Endothelial cell of umbilical vein (primary cell): ENCODE data around the gene PPM1E.

Source experiments
- CTCF ChIP-seq, 2 donors: IDR thresholded peaks; 1 replicate in 1 of 2; 2 replicates in 1 of 2; pipeline ENCODE4 v1.5.1; 2011; ENCODE audit warnings: low read length in 2 of 2, mild to moderate bottlenecking in 2 of 2, moderate library complexity in 2 of 2, control low read depth in 1 of 2, inconsistent platforms in 1 of 2, low read depth in 1 of 2; ENCODE audit not compliant: insufficient read depth in 1 of 2; ENCODE audit errors: extremely low read depth in 1 of 2
- MAX ChIP-seq: IDR thresholded peaks from 2 replicates; pipeline ENCODE4 v1.6.1; 2011; ENCODE audit not compliant: insufficient read depth, insufficient read length
- MYC ChIP-seq: IDR thresholded peaks from one replicate; pipeline ENCODE4 v1.6.1; 2011; ENCODE audit warnings: mild to moderate bottlenecking, low read depth, low read length
- POLR2A ChIP-seq: IDR thresholded peaks from 2 replicates; pipeline ENCODE4 v1.6.1; 2012; ENCODE audit warnings: low read depth, mild to moderate bottlenecking, control low read depth, low read length

- TF ChIP-seq CTCF (IDR thresholded peaks at IDR 0.05; ENCODE audit: extremely low read depth in 1 of 2, insufficient read depth in 1 of 2, low read depth in 1 of 2, low read length in 2 of 2) (no peak), POLR2A (no peak), MAX (no peak), MYC (no peak)
Observed at GRCh38 chr17:58808609-58809563, 53.2 kb downstream of the PPM1E start.
